Measurements from ENCODE around the gene ANKMY1. TPM values are rescaled to one million over a fixed set of nuclear protein-coding genes. Genes with fewer than 3 reads are reported as not detected.

ANKMY1 gene
- total and polyA plus RNA-seq, 2 experiments from 2014 or later, result 2.3 to 8.9 TPM

- TF ChIP-seq REST (IDR thresholded peaks at IDR 0.05; ENCODE audit: unreplicated experiment) (no peak), EZH2phosphoT487 (IDR thresholded peaks at IDR 0.05; ENCODE audit: unreplicated experiment) (no peak), STAT1 (IDR thresholded peaks at IDR 0.05; ENCODE audit: unreplicated experiment) (no peak), CTCF (conservative IDR thresholded peaks at IDR 0.05; ENCODE audit: low read depth in 2 of 2) (no peak), CREB1 (CRISPR knock-in tag; IDR thresholded peaks at IDR 0.05; ENCODE audit: low read depth) (no peak)
Observed at GRCh38 chr2:240469740-240470139, 88.0 kb downstream of the ANKMY1 start (continued).

GRCh38 chr2:240469239-240469636 is 88.5 kb downstream of the ANKMY1 start:
- Histone ChIP-seq H3K4me3 (no peak overlapping the region), H3K27me3 (ENCODE audit: insufficient read depth) (0 out of 2 replicates have a peak, but pooled peaks cover 8% of the 10 kb centered on the region), H3K79me2 (replicated peaks; ENCODE audit: insufficient read depth) (no peaks in the 10 kb centered on the region), H3F3A (replicated peaks; ENCODE audit: low read depth) (no peaks in the 10 kb centered on the region), H2AFZ (no peak overlapping the region), H3K4me2 (no peak overlapping the region), H3K9me2 (ENCODE audit: insufficient read depth) (no peaks in the 10 kb centered on the region), H4K20me1 (replicated peaks; ENCODE audit: insufficient read depth) (no peaks in the 10 kb centered on the region), H3K36me3 (ENCODE audit: insufficient read depth) (no peaks in the 10 kb centered on the region), H3K4me1 (ENCODE audit: insufficient read depth) (no peaks in the 10 kb centered on the region), H3K27ac (ENCODE audit: low read depth) (no peak overlapping the region)
- Mint-ChIP-seq H3K9me3 (0 out of 3 replicates have a peak, but pooled peaks cover 6% of the 10 kb centered on the region), H3K27ac (no peak overlapping the region), H3K4me3 (no peak overlapping the region), H3K27me3 (ENCODE audit: insufficient read depth, low read depth, poor library complexity) (peaks cover 8% of the 10 kb centered on the region), H3K4me1 (peaks cover 3% of the 10 kb centered on the region; the same call in 1 of the 3 replicates), H3K36me3 (ENCODE audit: low read depth) (0 out of 3 replicates have a peak, but pooled peaks cover 3% of the 10 kb centered on the region)
- ATAC-seq (peak; percentile 69), DNase-seq (ENCODE audit: low spot score) (no peak)
- TF ChIP-seq EZH2 (IDR thresholded peaks at IDR 0.05; ENCODE audit: low read depth, unreplicated experiment), result no peak
- peak; percentile 18 to 25; a peak in 1 of 4 replicates for TF ChIP-seq CTCF (conservative IDR thresholded peaks at IDR 0.05; ENCODE audit: low read depth in 2 of 2)
- no peak for TF ChIP-seq REST (IDR thresholded peaks at IDR 0.05; ENCODE audit: unreplicated experiment)
